Hematopoietic multipotent progenitor cell treated with erythropoietin and hydrocortisone succinate and interleukin-3 and kit ligand, for 17 days (in vitro differentiated cells): Measurements from ENCODE around the gene SAA1.

Experiments
- DNase-seq: peaks from one replicate; pipeline ENCODE4 v3.0.0-alpha.2; 2015; ENCODE audit warnings: low spot score

Gene SAA1

GRCh38 chr11:18310800-18311340 lies 44.8 kb downstream of the SAA1 start:
- DNase-seq = no peak

GRCh38 chr11:18312012-18312411 lies 45.9 kb downstream of the SAA1 start:
- no peak for DNase-seq

- DNase-seq = no peak
Measured at GRCh38 chr11:18312663-18313420, 46.8 kb downstream of the SAA1 start.

- DNase-seq = no peak
Measured at GRCh38 chr11:18313965-18314763, 48.1 kb downstream of the SAA1 start.

- DNase-seq = no peak
Measured at GRCh38 chr11:18314784-18315523, 48.9 kb downstream of the SAA1 start.

GRCh38 chr11:18315893-18316292 lies 49.8 kb downstream of the SAA1 start:
- DNase-seq = no peak

GRCh38 chr11:18317551-18317950 lies 51.5 kb downstream of the SAA1 start:
- no peak for DNase-seq
